Measurements from ENCODE around the gene MYBL2.
"Not testable (repeated sequence)": the region's sequence is repeated elsewhere in the genome, so short reads cannot be mapped to it uniquely, and the experiment has no call there.

MYBL2 gene

DNA sequence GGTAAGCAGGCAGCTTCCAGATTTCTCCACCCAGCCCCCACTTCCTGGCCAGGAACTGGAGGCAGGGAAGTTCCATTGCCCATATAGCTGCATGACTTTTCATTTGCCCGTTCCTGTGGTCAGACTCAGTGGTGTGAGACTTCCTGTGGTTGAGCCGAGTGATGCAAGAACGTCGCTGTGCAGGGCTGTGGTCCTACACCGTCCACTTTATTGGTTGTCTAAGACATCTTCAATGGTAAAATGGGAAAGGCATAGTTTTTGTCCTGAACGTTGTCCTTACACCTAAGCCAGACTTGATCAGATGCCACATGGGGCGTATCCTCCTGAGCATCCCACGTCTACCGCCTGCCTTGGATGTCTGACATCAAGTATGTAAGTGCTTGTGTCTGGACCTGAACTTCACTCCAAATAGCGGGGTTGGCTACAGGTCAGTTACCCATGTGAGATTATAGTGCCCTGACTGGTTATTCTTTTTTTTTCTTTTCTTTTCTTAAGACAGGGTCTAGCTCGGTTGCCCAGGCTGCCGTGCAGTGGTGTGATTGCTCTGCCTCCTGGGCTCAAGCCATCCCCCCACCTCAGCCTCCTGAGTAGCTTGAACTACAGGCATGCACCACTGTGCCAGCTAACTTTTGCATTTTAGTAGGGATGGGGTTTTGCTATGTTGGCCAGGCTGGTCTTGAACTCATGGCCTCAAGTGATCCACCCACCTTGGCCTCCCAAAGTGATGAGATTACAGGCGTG, 85.8 kb downstream of the MYBL2 start:
- no peak for DNase-seq

GRCh38 chr20:43755390-43755789, 88.5 kb downstream of the MYBL2 start:
- no peak for DNase-seq

DNA sequence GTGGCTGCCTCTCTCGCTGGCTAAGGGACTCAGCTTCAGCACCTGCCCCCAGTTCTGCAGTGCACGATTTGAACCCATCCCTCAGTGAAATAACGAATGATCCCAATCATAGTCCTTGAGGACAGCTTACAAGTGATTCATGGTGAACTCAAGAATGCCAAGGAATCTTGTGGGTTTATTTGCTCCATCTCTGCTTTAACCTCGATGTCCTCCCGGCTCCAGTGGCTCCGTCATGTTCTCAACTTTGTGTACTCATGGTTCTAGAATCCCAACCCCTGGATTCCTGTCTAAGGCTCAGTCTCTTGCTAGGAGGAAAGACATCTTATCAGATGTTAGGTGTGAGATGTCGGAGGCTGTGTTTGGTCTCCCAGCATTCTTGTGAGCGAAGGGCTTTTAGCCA, 88.9 kb downstream of the MYBL2 start:
- no peak for DNase-seq

DNA sequence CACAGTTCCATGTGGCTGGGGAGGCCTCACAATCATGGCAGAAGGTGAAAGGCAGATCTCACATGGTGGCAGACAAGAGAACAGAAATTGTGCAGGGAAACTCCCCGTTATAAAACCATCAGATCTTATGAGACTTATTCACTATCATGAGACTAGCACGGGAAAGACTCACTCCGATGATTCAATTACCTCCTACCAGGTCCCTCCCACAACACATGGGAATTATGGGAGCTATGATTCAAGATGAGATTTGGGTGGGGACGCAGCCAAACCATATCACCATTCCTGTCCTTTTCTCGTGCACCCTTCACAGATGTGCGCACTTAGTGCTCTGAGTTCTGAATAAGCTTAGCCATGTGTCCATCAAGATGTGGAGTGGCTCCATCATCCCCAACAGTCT, 91.0 kb downstream of the MYBL2 start:
- not testable (repeated sequence) for DNase-seq

GRCh38 chr20:43761386-43762340, 94.7 kb downstream of the MYBL2 start:
- peak; percentile 80 for DNase-seq

DNA sequence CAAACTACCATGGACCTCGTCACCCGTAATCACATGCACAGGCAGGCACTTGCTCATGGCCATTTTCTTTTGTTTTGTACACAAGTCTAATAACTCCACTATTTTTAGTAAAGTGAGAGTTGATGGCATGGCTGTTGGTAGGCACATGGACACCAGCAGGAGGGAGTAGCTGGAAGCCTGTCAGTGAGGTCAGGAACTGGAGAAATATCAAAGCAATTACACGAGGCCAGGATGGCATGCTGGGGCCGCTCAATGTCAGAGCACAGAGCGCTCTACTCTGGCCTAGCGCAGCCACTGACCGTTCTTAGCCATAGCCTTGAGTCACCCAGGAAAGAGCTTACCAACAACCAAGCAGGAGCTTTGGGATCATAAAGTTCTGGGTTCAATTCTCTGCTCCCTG, 96.0 kb downstream of the MYBL2 start:
- DNase-seq = no peak

DNA sequence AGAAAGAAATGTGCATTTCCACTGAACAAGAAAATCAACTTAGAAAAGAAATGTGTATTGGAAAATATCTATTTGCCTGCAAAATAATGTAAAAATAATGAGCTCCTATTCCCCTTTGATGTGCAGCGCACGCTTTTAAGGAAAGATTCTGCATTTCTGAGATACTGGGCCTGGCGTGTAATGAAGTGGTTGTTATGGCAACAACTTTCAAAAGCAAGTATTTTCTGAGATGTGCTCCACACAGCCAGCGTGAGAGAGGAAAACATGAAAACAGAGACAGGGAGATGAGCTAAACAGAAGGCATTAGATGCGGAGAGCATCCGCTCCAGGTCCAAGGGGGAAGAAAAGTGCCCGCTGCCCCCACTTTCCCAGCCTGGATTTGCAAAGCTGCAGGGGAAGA, 99.0 kb downstream of the MYBL2 start:
- no peak for DNase-seq

Measured in DMS153 (cell line).